Measurements from ENCODE around the gene LGR4.
"Not testable (repeated sequence)": the region's sequence is repeated elsewhere in the genome, so short reads cannot be mapped to it uniquely, and the experiment has no call there.

The LGR4 gene, protein sequence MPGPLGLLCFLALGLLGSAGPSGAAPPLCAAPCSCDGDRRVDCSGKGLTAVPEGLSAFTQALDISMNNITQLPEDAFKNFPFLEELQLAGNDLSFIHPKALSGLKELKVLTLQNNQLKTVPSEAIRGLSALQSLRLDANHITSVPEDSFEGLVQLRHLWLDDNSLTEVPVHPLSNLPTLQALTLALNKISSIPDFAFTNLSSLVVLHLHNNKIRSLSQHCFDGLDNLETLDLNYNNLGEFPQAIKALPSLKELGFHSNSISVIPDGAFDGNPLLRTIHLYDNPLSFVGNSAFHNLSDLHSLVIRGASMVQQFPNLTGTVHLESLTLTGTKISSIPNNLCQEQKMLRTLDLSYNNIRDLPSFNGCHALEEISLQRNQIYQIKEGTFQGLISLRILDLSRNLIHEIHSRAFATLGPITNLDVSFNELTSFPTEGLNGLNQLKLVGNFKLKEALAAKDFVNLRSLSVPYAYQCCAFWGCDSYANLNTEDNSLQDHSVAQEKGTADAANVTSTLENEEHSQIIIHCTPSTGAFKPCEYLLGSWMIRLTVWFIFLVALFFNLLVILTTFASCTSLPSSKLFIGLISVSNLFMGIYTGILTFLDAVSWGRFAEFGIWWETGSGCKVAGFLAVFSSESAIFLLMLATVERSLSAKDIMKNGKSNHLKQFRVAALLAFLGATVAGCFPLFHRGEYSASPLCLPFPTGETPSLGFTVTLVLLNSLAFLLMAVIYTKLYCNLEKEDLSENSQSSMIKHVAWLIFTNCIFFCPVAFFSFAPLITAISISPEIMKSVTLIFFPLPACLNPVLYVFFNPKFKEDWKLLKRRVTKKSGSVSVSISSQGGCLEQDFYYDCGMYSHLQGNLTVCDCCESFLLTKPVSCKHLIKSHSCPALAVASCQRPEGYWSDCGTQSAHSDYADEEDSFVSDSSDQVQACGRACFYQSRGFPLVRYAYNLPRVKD

DNA sequence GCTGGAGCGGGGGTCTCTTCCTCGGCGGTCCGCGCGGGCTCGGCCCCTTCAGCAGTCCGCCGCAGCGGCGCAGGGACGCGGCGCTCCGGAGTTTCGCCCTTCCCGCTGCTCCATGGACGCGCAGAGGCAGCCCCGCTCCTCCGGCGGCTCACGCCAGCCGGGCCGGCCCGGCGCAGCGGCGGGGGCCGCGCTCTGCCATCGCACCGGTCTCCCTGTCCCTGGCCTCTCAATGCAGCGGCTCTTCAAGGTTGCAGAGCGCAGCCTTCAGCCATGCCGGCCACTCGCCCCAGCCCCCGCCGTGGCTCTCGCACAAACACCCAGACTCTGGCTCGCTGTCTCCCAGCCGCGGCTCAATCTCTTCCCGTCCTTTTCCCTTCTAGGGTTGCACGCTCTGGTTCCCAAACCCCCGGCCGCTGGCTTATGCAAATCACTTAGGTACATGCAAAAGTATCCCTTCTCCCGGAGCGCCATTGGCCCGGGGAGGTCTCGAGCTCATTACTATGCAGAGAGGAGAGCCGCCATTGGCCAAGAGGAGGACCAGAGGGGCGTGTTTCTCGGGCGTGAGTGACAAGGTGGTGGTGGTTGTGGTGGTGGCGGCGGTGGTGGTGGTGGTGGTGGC lies at the start of gene LGR4:
Gene LGR4 (minus strand): TSS at position 393 of the 619 bp plus-strand sequence. CDS start 488 bp downstream, outside the sequence.
- DNase-seq = peak; percentile 64

DNA sequence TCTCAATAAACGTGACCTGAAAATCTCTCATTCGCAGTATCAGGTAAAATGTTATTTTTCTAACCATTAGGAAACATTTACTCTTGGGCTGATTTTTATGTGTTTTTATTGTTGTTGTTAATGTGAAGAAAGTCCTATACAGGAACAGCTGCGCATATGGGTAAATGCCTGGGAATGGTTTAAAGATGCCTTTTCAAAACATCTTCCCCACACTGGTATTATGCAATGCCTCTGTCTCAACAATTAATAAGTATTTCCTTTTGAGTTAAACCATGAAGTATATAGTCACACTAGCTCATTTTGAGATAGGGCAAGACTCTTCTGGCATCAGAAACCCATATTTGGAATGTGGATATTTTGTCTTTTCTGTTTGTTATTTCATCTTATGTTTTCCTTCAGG lies 47.6 kb upstream of the LGR4 start:
- DNase-seq = no peak

DNA sequence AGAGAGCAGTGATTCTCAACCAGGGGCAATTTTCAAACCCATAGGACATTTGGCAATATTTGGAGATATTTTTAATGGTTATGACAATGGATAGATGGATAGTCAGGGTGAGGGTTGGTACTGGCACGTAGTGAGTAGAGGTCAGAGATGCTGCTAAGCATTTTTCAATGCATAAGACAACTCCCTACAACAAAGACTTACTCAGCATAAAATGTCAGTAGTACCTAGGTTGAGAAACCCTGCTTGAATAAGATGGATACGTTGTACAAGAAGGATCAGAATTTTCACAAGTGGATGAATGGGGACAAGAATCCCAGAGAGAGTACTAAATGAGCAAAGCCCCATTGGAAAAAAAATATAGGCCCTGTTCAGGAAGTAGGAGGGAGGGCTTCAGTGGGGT lies 45.9 kb upstream of the LGR4 start:
- DNase-seq = no peak

DNA sequence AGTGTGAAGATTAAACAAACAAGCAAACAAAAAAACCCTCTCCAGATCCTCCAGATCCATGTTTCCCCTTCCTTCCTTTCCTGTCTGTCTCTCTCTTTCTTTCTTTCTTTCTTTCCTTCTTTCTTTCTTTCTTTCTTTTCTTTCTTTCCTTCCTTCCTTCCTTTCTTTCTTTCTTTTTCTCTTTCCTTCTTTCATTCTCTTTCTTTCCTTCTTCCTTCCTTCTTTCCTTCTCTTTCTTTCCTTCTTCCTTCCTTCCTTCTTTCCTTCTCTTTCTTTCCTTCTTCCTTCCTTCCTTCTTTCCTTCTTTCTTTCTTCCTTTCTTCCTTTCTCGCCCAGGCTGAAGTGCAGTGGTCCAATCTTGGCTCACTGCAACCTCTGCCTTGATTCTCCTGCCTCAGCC lies 44.9 kb upstream of the LGR4 start:
- not testable (repeated sequence) for DNase-seq

DNA sequence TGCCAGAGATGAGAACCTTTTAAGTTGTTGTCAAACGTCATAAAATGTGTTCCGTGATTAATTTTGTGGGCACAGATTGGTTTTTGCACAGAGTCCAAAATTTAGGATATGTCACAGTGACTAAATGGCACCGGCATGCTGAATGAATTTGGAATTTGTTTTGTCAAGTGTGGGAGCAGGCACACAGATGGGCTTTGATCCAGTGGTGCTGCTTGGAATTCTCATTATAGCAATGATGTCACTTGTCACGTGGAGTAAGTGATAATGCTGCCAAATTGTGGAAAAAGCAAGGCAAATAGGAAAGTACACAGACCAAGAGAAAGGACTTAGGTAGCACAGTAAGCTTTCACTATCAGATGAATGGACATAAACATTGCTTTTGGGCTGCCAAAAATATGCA lies 42.0 kb upstream of the LGR4 start:
- DNase-seq = no peak

DNA sequence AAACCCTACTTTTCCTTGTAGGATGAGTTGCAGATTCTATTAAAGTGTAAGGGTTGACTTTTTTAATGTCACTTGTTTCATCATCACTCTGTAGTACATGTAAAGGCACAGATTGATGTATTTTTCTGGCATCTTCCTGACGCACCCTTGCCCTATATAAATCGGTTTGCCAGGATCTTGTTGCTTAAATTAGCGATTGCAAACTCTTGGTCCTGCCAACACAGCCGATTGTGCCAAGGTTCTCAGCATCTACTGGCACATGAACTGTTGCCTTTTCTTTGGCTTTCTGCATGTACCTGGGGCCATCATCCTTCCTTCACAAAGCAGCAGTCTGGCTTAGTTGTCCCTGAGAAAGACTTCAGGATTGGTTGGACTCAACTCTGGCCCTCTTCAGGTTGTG lies 41.5 kb upstream of the LGR4 start:
- no peak for DNase-seq

DNA sequence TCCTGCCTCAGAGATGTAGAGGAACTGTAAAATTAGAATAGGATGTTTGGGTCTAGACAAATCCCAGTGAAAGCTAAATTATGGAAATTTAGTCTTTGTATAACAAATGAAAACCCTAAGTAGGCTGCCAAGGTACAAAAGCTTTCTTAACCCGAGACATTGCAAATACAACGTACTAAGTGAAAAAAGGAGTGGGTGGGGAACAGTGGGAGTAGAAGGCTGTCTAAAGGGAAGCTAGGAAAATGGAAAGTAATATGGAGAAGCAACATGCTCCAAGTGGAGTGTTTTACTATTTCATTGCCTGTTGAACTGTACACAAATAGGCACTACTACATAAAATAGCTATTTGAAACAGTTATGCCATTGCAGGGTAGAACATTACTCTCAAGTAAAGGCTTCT lies 40.8 kb upstream of the LGR4 start:
- DNase-seq = no peak

DNA sequence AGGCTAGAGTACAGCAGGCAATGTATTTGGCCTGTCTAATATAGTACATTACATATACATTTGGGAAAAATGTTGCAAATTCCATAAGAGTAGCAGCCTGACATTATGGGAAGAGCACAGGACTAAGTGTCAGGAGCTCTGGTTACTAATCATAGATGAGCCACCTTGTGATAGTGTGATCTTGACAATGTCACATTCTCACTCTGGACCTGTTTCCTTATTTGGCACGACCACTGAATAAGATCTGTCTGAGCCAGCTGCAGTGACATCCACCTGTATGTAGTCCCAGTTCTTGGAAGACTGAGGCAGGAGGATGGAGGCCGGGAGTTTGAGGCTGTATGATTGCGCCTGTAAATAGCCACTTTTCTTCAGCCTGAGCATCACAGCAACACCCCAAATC lies 39.6 kb upstream of the LGR4 start:
- DNase-seq = no peak

DNA sequence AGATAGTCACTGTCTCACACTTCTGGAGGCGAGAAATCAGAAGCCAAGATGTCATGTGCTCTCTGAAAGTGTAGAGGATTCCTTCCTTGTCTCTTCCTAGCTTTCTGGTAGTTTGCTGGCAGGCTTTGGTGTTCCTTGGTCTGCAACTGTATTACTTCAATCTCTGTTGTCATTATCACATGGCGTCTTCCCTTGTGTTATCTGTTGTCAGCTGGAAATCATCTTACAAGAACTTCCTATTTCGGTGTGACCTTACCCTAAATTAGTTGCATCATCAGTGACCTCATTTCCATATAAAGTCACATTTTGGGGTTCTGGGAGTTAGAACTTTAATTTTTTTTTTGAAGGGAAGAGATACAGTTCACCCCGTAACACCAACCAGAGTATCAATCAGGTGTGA lies 37.3 kb upstream of the LGR4 start:
- DNase-seq = no peak

DNA sequence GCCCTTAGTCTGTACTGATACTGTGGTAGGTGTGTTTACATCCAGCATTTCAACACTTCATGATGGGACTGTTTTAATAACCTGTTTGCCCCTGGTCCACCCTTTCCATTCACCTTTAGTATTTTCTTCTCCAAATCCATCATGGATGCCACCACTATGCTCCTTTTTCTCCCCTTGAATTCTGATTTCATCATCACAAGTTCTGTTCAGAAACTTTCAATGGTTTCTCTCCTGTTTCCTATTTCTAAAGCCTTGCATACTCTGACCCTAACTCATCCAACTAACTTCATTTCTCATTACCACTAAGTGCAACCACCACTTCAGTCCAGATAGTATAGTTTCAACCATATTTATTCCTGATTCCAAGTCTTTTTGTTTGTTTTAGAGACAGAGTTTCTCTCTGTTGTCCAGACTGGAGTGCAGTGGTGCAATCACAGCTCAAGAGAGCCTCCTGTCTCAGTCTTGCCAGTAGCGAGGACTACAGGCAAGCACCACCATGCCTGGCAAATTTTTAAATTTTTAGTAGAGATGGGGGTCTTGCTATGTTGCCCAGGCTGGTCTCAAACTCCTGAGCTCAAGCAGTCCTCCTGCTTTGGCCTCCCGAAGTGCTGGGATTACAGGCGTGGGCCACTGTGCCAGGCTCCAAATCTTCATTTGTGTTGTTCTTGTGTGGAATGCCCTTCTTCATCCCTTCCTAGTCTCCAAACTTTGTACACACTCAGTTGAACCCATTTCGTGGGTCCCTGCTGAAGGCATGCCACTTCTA lies 35.1 kb upstream of the LGR4 start:
- DNase-seq = peak; percentile 1

DNA sequence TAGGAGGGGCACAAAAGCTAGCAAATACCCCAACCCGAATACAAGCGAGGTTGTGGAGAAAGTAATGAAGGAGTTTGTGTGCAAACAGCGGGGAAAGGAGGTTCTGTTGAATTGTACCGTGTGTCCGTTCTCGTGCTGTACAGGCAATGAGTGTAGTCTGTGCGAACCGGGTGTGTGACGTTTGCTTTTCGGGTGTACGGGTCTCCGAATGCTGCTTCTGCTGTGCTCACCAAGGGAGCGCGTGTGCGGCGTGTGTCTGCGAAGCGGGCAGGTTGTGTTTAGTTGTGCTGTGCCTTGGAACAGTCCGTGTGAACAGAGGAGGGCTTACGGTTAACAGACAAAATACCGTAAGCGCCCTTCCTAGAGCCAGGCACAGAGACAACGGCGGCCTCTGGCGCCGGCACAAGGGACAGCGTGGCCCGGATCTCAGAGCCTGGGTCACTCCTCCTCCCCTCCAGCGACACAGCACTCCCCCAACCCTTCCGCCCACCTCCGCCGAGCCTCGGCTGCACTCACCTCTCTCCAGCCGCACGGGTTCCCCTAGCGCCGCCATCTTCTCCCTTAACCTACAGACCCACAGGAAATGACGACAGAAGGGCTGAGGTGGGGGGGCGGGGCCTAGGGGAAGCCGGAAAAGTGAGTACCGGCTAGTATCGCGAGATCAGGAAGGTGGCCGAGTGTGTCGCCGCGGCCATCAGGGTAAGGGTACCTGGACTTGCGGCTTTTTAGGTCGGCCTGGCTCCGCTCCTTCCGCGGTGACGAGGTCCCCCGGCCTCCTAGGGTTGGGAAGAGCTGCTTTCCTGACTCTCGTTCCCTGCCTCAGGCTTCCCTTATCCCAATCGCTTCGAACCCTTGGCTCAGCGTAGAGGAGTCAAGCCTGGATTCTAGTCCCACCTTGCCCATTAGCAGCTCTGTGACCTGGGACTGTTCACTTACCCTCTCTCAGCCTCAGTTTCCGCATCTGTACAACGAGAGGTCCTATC lies 33.9 kb upstream of the LGR4 start, which contains the start of gene LIN7C:
Gene LIN7C (minus strand): TSS at position 570 of the 983 bp plus-strand sequence. CDS start 17 bp downstream, at position 553.
- DNase-seq = peak; percentile 96

DNA sequence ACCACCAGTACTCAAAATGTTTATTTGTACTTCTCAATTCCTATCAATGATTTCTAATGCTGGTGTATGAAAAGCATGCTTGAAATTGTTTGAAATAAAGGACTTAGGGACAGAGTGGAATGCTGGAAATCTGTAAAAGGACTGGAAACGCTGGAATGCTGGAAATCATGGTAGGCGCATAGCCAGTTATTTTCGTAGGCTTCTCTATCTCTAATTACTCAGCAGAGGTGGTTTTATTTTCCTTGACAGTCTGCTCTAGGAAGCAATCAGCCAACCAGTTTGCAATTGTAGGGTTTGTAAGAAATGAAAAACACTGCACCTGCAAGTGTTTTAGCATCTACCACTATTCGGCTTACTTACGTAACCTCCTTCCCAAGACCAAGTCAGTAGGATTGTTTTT lies 33.2 kb upstream of the LGR4 start:
- DNase-seq = no peak

DNA sequence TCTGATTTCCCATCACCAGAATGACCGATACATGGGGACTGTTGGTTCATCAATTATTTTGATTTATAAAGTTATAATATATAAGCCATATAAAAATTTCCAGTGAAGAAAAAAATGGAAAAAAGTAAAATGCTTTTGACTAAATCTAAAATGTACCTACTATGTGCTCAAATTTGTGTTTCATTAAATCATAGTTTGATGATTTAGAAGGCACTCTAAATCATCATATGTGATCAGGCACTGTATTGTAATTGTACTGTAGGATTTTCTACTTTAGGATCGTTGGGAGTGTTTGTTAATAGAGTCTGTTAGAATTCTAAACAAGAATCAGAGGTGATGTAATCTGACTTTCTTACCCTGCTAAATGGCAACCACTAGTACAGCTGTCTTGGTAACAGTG lies 31.6 kb upstream of the LGR4 start:
- DNase-seq = no peak

DNA sequence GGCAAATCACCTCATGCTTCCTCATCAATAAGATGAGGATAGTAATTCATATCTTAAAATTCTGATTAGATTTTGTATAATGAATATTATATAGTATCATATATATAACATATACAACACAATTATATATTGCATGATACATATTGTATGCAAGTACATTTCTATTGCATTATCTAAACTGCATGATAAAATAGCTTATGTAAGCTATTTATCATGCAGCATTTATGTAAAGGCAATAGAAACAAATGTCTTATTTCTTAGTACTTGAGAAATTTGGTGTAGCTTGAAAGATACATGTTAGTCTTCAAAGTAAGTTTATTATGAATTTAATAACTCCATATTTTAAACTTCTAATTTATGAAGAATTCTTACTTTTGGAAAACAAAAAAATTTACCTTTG lies 28.5 kb upstream of the LGR4 start:
- no peak for DNase-seq

DNA sequence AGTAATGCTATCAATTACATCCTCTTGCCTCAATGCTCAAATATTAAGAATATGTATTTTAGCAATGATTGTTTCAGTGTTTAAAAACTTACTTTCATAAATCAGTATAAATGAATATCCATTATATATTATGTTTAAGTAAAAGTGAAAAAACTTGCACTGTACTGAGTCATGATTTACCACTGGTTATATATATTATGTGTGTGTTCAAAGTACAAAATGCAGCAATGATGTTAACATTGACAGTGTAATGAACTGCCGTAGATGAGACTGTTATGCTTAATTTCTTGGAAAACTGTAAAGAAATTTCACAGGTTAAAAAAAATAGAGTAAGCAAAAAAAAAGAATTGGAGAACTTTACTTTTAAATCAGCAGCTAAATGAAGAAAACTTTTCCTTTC lies 25.3 kb upstream of the LGR4 start:
- no peak for DNase-seq

DNA sequence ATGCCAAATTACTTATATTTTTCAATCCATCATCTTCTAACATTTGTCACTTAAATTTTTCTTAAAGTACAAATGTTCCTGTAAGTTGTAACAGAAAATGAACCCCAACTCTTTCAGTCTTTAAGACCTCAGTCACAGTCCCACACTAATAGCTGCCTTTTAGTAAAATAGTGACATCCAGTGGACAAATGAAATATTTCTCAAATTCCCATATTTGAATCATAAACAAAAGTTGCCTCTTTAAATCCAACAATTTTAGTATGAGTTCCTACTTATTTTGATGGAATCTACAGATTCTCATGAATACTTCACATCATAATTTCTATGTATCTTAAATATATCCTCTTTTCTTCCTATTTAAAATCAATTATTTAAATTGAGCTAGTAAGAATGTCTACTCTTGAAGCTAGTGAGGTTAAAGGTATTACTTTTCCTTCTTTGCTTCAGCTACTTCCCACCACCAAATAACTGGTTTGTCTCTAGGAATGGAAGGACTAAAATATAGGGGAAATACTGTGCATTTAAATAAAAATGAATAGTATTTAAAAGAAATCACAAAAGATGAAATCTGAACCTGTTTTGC lies 24.8 kb upstream of the LGR4 start:
- DNase-seq = peak; percentile 21

DNA sequence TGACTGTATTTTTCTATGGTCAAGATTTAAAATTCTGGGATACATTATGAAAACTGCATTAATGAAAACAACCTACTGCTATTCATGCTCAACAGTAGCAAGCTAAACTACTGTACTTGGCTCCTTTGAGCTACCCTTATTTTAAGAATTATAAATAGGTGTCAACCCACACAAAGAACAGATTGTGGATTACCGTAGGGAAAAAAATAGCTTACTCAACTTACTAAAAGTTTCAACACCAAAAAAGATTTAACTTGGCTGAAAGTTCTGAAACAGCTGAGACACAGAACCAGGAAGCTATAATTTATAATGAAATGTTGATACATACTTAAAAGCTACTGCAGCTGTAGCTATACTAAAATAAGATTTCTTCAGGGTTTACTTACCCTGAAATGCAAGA lies 23.9 kb upstream of the LGR4 start:
- DNase-seq = no peak

DNA sequence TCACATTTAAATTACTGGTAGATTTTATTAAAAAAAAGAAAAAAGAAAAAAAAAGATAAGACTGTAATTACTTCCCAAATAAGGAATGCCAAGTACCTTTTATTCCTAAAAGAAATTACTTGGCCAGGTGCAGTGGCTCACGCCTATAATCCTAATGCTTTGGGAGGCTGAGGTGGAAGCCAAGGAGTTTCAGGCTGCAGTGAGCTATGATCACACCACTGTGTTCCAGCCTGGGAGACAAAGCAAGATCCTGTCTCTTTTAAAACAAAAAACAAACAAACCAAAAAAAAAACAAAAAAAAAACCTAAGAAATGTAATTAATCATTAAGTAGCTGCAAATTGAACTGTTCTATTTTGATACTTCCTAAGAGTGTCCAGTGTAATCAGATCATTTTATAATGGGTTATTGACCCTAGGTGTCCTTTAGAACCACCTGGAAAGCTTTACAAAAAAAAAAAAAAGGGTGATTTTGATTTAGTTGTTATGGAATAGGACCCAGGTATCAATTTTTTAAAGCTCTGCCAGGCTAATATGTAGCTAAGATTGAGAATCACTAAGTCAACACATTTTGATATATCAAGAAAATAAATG lies 23.2 kb upstream of the LGR4 start:
- DNase-seq = no peak

DNA sequence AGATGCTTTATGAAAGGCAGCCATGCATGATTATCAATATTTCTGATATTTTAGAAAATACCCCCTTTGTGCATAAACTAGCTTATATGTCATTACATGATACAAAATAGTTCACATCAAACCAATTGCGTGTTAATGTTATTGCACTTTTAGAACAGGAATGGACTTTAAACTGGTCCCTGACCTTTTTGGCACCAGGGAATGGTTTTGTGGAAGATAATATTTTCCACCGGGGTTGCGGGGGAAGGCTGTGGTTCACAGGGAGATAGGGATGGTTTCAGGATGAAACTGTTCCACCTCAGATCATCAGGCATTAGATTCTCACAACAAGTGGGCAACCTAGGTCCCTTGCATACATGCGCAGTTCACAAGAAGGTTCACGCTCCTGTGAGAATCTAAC lies 16.5 kb upstream of the LGR4 start:
- no peak for DNase-seq

DNA sequence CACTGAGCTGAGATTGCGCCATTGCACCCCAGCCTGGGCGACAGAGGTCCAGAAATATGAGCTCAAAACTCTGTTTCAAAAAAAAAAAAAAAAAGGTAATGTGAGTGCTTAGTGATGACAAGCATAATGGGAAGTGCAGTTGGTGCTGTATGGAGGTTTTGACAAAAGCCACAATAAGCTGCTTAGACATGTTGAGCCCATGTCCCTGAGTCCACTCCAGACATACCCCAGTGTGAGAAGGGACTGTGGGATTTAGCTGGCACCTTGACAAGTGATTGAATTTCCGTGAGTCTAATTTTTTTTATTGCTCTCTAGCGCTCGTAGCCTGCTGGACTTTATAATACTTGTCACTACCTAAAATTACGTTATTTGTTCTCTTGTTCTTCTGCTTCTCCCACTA lies 15.1 kb upstream of the LGR4 start:
- DNase-seq = no peak

Measured in activated CD4-positive, alpha-beta T cell treated with anti-CD3 and anti-CD28 coated beads, Interleukin-2, amount 50 U/mL, for 16 hours (primary cell).